A549 (cell line): ENCODE results near the gene CIAPIN1.

Experiments
- CBX8 ChIP-seq: fragments of 200-600 bp; sonication (generic); IDR thresholded peaks from 2 replicates; pipeline ENCODE4 v1.6.1; 2016
- CHD2 ChIP-seq: fragments of 150-350 bp; IDR thresholded peaks from 2 replicates; pipeline ENCODE4 v1.6.1; 2014; ENCODE audit warnings: low read length; ENCODE audit not compliant: partially characterized antibody
- CTCF ChIP-seq: fragments of >200 bp; sonication (Bioruptor Twin); formaldehyde crosslinking; IDR thresholded peaks from 3 replicates; pipeline ENCODE4 v1.5.1; 2016

GRCh38 chr16:57471209-57471608 lies 24.0 kb upstream of the CIAPIN1 start:
- TF ChIP-seq CTCF, result no peak
- no peak for TF ChIP-seq CHD2
- no peak for TF ChIP-seq CBX8
